Stimulated activated memory B cell treated with anti-CD40 and anti-IgM and Interleukin-4, amounts not matched to agents 10 μg/mL and 1 μg/mL and 100 μg/mL, for 72 hours (primary cell): ENCODE results near the gene AQP4.

ENCODE experiments used
- ATAC-seq: fragments of 150-1000 bp; cut with Tn5 transposase; 2 replicates; pipeline ENCODE4 v1.10.0; 2021
- H3K27ac Mint-ChIP-seq: one replicate; pipeline ENCODE4 v1.8.0; 2022; ENCODE audit warnings: mild to moderate bottlenecking, mixed read lengths
- H3K27me3 Mint-ChIP-seq: one replicate; pipeline ENCODE4 v1.8.0; 2022; ENCODE audit warnings: mixed read lengths
- H3K36me3 Mint-ChIP-seq: one replicate; pipeline ENCODE4 v1.8.0; 2022; ENCODE audit warnings: mixed read lengths
- H3K4me1 Mint-ChIP-seq: one replicate; pipeline ENCODE4 v1.8.0; 2022; ENCODE audit warnings: mixed read lengths
- H3K4me3 Mint-ChIP-seq: one replicate; pipeline ENCODE4 v1.8.0; 2022; ENCODE audit warnings: mild to moderate bottlenecking, moderate library complexity, mixed read lengths
- H3K9me3 Mint-ChIP-seq: one replicate; pipeline ENCODE4 v1.8.0; 2022; ENCODE audit warnings: mixed read lengths

The AQP4 gene, protein sequence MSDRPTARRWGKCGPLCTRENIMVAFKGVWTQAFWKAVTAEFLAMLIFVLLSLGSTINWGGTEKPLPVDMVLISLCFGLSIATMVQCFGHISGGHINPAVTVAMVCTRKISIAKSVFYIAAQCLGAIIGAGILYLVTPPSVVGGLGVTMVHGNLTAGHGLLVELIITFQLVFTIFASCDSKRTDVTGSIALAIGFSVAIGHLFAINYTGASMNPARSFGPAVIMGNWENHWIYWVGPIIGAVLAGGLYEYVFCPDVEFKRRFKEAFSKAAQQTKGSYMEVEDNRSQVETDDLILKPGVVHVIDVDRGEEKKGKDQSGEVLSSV

DNA sequence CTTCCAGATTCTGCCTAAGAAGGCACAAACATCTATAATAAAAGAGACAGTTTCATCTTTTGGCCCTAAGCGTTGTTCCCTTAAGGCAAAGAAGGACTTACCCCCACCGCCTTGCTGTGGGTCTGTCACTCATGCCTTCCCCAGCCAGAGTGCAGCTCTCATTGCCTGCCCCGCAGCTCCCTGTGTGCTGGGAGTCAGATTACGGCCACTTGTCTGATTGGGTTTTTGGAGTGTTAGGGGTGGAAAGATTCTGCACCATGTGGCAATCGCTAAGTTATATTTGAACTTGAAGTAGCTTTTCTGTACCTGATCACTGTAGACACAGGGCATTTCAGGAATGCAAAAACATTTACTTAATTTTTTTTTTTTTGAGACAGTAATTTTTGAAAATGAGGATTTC, at the start of gene AQP4:
Gene AQP4, minus strand, starts transcription at position 151 of the 400 bp plus-strand sequence. Its CDS starts 18 bp downstream, at position 133.
- Mint-ChIP-seq H3K27me3 (peaks cover 21% of the 10 kb centered on the region), H3K4me3 (no peak within 1 kb of the TSS), H3K27ac (no peak within 1 kb of the TSS), H3K4me1 (peaks cover 5% of the 10 kb centered on the region), H3K36me3 (no peaks in the 10 kb centered on the region), H3K9me3 (no peaks in the 10 kb centered on the region)
- no peak for ATAC-seq

DNA sequence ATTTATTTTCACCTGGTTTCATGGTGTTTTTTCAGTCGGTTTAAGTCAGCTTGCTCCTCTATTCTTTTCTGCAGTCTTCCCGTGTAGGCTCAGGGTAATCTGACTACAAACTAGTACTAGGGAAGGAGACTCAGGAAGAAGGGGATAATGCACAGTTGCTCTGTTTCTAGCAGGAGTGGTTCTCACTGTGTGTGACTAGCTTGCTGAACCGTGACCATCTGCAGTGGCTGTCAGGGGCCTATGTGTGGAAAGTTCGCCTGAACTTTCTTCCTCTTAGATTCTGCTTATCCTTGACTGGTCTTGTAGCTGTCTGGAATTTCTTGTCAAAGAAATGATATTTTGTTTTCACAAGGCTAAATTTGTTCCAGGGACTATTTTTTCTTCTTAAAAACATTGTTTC, 46.3 kb upstream of the AQP4 start:
- no peaks in the 10 kb centered on the region for H3K4me1 Mint-ChIP-seq

DNA sequence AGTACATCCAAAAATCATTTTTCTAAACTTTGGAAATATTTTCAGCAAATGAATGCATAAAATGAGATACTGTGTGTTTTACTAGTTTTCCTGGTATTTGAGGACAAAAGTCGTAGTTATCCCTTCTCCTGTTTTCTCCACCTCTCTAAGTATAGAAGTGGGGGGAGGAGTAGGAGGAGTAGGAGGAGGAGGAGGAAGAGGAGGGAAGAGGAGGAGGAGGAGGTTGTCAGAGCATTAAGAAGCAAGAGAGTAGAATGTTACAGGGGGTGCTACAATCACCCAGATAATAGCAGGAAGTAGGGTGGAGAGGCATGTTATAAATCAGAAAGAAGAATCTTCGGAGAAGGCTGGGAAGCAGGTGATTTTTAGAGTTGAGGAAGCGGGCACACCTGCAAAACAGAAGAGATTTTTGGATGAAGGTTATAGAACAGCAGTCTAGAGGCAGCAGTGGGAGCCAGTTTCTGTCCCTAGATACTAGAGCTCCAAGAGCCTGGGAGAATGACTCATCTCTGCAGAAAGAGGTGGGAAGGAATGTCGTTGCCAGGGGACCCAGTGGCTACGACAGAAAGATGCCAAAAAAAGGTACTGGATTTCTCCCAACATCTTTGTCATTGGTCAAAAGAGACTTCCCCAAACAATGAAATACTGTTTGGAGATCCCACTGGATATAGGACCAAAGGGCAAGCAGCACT, 44.2 kb upstream of the AQP4 start:
- no peak for ATAC-seq
- Mint-ChIP-seq H3K9me3 (peaks cover 3% of the 10 kb centered on the region), H3K27ac (no peak overlapping the region), H3K4me3 (no peak overlapping the region), H3K27me3 (no peaks in the 10 kb centered on the region), H3K4me1 (no peaks in the 10 kb centered on the region), H3K36me3 (no peaks in the 10 kb centered on the region)

More for the DNA sequence above, 46.3 kb upstream of the AQP4 start:
- Mint-ChIP-seq H3K4me3 (no peak overlapping the region), H3K27me3 (no peaks in the 10 kb centered on the region), H3K36me3 (no peaks in the 10 kb centered on the region), H3K27ac (no peak overlapping the region), H3K9me3 (peaks cover 2% of the 10 kb centered on the region)
- ATAC-seq = no peak

DNA sequence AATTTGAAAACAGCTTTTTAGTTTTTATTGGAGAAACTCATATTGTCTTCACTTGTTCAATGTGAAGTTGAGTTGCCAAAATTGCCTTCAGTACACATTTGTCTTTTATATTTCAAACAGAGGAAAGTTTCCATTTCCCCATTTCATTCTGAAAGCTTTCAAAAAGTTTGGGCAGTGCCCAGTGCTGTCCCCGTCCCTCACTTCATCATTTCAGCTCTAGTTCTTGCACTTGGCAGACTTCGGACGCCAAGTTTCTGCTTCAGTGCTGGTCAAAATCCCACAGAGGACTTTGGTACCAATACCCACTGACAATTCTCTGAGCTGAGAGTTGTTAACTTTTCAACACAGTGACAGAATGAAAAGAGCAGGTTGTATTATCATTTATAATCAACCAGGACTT, 43.4 kb upstream of the AQP4 start:
- H3K4me3 Mint-ChIP-seq = no peak overlapping the region
- H3K27ac Mint-ChIP-seq = no peak overlapping the region
- no peaks in the 10 kb centered on the region for H3K27me3 Mint-ChIP-seq
- H3K9me3 Mint-ChIP-seq = peaks cover 9% of the 10 kb centered on the region
- no peaks in the 10 kb centered on the region for H3K36me3 Mint-ChIP-seq
- H3K4me1 Mint-ChIP-seq = no peaks in the 10 kb centered on the region
- ATAC-seq = no peak

DNA sequence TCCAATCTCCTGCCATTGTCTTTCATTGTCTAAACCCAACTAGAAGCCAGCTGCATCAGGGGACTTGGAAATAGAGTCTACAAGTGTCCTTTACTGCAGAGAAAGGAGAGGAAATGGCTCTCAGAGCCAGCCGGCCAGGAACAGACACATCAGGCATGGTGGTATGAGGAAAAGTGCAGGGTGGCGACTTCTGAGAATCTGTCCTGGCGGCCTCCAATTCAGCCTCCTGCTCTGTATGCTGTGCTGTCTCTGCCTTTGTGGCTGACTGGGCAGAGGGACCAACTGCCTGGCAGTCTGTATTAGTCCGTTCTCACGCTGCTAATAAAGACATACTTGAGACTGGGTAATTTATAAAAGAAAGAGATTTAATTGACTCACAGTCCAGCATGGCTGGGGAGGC, 36.8 kb upstream of the AQP4 start:
- Mint-ChIP-seq H3K9me3 (peaks cover 9% of the 10 kb centered on the region), H3K36me3 (no peaks in the 10 kb centered on the region), H3K27ac (no peak overlapping the region), H3K4me3 (no peak overlapping the region), H3K27me3 (no peaks in the 10 kb centered on the region), H3K4me1 (no peaks in the 10 kb centered on the region)
- ATAC-seq = no peak

DNA sequence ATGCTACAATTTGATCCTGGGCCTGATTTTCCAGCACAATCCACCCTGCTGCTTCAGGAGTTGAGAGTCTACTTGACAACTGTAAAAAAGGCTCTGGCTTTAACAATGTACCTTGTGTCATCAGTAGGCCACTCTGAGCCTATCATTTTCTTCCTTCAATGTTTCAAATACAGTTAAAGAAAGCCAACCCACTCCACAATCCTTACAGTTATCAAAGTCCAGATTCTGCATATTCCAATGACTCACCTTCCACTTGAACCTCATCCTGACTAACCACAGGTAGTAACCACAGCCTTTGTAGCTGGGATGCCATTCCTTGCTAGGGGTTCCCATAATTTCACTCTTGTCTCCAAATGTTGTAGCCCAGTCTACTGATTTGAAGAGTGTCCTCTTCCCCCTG, 35.5 kb upstream of the AQP4 start:
- peaks cover 6% of the 10 kb centered on the region for H3K9me3 Mint-ChIP-seq
- ATAC-seq = no peak
- no peaks in the 10 kb centered on the region for H3K36me3 Mint-ChIP-seq
- H3K27me3 Mint-ChIP-seq = no peaks in the 10 kb centered on the region
- H3K27ac Mint-ChIP-seq = no peak overlapping the region
- no peak overlapping the region for H3K4me3 Mint-ChIP-seq
- H3K4me1 Mint-ChIP-seq = no peaks in the 10 kb centered on the region

DNA sequence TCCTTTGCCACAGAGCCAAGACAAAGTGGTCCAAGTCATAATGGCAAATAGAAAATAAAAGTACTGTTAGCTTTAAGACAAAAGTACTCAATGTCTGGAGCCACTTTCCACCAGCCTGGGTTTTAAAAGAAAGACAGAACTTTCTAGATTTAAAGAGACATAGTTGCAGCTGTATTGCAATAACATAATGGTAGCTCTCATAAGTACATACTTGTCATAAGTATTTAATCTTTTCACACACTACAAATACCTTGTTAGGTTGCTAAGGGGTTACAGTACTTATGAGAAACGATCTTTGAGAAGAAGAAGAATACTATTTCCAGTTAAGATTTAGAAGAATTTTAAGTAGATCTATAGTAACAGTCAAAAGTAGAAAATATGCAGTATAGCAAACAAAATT, 28.9 kb upstream of the AQP4 start:
- no peak for ATAC-seq
- no peaks in the 10 kb centered on the region for H3K36me3 Mint-ChIP-seq
- no peak overlapping the region for H3K4me3 Mint-ChIP-seq
- peaks cover 3% of the 10 kb centered on the region for H3K9me3 Mint-ChIP-seq
- H3K27ac Mint-ChIP-seq = no peak overlapping the region
- H3K27me3 Mint-ChIP-seq = no peaks in the 10 kb centered on the region
- no peaks in the 10 kb centered on the region for H3K4me1 Mint-ChIP-seq

DNA sequence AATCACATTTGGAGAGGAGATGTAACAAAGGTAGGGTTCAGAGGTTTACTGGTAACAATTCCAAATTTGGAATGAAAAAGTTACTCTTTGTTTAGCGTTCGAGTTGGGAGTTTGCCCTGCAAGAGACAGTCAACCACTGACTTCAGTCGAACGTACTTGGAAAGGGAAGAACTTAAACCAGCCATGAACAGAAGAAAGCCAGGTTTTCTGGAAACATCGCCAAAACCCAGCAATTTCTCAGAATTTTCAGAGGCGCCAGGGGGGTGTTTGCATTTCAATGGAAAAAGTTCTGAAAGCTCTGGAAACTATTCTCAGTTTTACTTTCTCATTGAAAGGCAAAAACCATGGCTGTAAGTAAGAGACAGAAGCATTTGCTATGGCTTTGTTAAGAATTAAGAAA, 28.5 kb upstream of the AQP4 start:
- Mint-ChIP-seq H3K4me3 (no peak overlapping the region), H3K27ac (no peak overlapping the region), H3K27me3 (no peaks in the 10 kb centered on the region), H3K36me3 (no peaks in the 10 kb centered on the region), H3K9me3 (peaks cover 3% of the 10 kb centered on the region), H3K4me1 (no peaks in the 10 kb centered on the region)
- ATAC-seq = no peak

DNA sequence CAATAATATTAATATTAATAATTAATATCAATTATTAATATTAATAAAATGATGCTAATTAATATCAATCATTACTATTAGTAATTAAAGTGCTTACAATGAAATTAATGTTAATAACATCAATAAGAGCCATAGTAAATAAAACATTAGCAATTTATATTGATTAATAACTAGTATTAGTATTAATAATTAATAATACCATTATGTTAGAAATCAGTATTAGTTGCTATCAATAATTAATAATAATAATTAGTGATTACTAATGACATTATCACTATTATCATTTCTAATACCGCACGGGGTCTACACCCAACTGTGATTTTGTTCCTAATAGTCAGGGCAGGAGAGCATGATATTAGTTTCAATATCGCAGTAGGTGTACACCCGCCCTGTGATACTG, 22.8 kb upstream of the AQP4 start:
- Mint-ChIP-seq H3K4me3 (no peak overlapping the region), H3K27ac (no peak overlapping the region), H3K9me3 (no peaks in the 10 kb centered on the region), H3K27me3 (no peaks in the 10 kb centered on the region), H3K4me1 (no peaks in the 10 kb centered on the region), H3K36me3 (no peaks in the 10 kb centered on the region)
- no peak for ATAC-seq

DNA sequence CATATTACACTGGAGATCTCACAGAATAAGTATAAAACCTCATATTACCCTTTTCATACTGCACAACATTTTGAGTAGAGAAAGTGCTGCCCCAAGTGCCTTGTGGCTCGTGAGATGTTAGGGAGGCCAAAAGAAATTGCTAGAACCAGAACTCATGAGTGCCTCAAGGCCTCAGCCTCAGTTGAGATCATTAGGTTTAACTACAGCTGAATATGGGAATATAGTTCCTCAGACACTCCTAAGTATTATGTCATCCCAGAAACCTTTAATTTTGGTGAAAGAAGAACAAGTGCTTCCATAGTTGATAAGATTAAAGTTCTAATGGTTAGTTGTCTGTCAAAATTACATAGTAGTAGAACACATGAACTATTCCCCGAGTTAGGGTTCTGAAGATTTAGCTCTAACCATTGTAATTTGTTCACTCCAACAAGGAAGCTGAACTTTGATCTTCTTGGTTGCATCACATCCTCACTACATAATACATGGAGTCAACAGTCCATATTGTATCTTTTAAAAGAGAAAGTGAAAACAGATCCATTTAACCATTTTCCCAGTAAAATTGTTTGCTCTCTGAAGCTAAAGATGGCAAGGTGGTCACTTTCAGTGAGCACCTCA, 9.6 kb upstream of the AQP4 start:
- no peaks in the 10 kb centered on the region for H3K27me3 Mint-ChIP-seq
- H3K9me3 Mint-ChIP-seq = no peaks in the 10 kb centered on the region
- H3K4me3 Mint-ChIP-seq = no peak overlapping the region
- ATAC-seq = no peak
- H3K27ac Mint-ChIP-seq = no peak overlapping the region
- H3K36me3 Mint-ChIP-seq = no peaks in the 10 kb centered on the region
- H3K4me1 Mint-ChIP-seq = no peaks in the 10 kb centered on the region

DNA sequence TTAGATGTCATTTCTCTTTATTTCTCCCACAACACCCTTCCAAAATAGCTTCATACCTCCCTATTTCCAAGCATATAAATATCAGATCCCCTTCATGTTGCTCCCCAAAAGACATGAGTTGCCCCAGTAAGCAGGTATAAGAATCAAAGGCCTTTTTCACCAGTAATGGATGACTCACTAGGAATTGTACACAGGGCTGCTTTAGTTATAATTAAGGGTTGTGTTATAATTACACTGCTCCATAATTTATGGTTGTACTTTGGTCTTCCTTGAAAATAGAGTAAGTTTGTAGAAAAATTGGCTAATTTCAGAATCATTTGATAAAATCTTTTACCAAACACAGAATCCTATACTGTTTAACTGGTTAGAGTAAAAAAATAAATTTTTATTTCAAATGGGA, 8.8 kb upstream of the AQP4 start:
- Mint-ChIP-seq H3K27me3 (no peaks in the 10 kb centered on the region), H3K4me3 (no peak overlapping the region), H3K36me3 (no peaks in the 10 kb centered on the region), H3K9me3 (no peaks in the 10 kb centered on the region), H3K27ac (no peak overlapping the region), H3K4me1 (no peaks in the 10 kb centered on the region)
- ATAC-seq = no peak

DNA sequence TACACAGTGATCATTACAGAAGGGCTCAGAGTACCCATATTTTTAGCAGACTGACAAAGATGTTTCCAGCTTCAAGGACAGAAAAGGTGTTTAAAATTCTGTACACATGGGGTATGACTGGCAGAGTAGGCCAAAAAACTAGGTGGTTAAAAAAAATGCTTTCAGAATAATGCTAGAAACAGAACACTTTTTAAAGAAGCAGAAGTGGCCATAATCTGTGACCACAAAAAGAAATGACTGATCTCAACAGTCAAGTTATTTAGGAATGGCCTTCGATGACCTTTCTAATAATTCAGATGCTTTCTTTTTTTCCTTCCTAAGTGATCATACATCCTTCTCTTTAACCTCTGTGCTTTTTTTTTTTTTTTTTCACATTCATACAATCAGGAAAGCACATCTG, 4.1 kb upstream of the AQP4 start:
- Mint-ChIP-seq H3K27me3 (peaks cover 11% of the 10 kb centered on the region), H3K4me1 (peaks cover under 1% of the 10 kb centered on the region), H3K36me3 (no peaks in the 10 kb centered on the region), H3K27ac (no peak overlapping the region), H3K9me3 (no peaks in the 10 kb centered on the region), H3K4me3 (no peak overlapping the region)
- no peak for ATAC-seq

DNA sequence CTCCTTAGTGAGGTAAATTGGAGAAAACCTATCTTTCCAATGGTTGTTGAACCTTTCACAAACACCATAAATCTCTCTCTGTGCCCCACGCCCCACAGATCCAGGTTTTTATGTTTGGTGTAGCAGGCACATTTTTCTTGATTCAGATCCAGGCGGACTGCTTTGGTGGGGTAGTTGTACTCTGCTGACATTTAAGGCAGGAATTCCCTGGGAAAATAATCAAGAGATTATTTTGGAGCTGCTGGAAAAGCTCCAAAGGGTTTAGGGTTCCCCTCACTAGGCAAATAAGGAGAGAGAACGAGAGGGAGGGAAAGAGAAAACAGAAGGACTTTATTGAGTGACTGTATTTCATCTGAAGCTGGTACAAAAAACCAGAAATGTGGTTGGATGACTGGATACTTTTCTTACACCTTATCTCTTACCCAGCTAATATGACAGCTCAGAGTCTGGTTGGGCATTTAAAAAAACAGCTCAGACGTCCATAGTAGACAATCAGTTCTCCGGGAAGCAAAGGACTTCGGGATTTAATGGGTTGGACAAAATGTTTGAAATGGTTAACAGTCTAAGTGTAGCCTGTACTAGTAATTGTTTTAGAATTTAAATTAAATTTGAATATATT, 3.6 kb upstream of the AQP4 start:
- Mint-ChIP-seq H3K4me3 (no peak overlapping the region), H3K36me3 (no peaks in the 10 kb centered on the region), H3K4me1 (peaks cover 5% of the 10 kb centered on the region), H3K27me3 (peaks cover 16% of the 10 kb centered on the region), H3K27ac (no peak overlapping the region), H3K9me3 (no peaks in the 10 kb centered on the region)
- ATAC-seq = no peak

DNA sequence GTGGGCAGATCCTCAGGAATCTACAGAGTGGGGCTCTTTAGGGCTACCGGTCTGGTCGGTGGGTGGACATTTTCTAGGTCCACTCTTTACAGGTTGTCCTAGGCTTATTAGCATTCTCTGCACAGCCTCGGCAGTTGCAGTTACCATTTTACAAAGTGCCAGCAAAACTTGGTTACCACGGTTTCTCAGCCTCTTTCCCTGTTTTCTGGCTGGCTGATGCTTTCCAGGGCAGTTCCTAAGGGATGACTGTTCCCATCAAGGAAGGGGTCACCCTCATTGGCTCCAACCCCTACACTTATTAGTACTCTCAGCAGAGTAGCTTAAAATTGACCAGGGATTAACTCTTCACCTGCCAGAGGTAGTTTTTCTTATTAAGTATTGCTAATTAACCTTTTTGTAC, 2.0 kb upstream of the AQP4 start:
- Mint-ChIP-seq H3K36me3 (no peaks in the 10 kb centered on the region), H3K4me1 (peaks cover 5% of the 10 kb centered on the region), H3K4me3 (no peak overlapping the region), H3K27me3 (peaks cover 21% of the 10 kb centered on the region), H3K27ac (no peak overlapping the region), H3K9me3 (no peaks in the 10 kb centered on the region)
- no peak for ATAC-seq

DNA sequence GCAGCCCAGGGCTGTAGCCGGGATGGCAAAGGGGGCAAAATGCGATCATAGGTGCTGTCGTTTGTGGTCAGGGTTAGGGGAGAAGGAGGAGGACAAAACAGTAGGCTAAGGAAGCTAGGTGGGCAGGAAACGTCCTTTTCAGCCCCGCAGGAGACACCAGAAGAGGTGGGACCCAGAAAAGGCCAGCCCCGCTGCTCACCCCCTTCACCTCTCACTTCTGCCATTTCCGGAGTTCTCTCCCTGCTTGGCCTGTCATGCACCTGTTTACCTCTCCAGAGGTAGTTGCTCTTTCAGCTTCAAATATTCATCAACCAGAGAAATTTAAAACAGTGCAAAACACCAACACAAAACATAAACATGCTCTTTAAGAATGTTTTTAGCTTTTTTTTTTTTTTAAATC, 849 bp downstream of the AQP4 start:
- Mint-ChIP-seq H3K27ac (no peak overlapping the region), H3K36me3 (no peaks in the 10 kb centered on the region), H3K4me1 (peaks cover 5% of the 10 kb centered on the region), H3K4me3 (no peak overlapping the region), H3K27me3 (peaks cover 21% of the 10 kb centered on the region), H3K9me3 (no peaks in the 10 kb centered on the region)
- ATAC-seq = no peak
